AG09309 (cell line): ENCODE data around the gene MYOC.

Experiments
- DNase-seq: peaks from one replicate; pipeline ENCODE4 v3.0.0-alpha.2; 2010; ENCODE audit warnings: low read depth
- H3K4me3 ChIP-seq: 2 replicates; pipeline ENCODE4 v1.5.1; 2011; ENCODE audit warnings: mild to moderate bottlenecking, low read depth, low read length, moderate library complexity; ENCODE audit not compliant: control insufficient read depth
- CTCF ChIP-seq: IDR thresholded peaks from 2 replicates; pipeline ENCODE4 v1.5.1; 2011; ENCODE audit warnings: mild to moderate bottlenecking, low read depth, low read length, inconsistent platforms; ENCODE audit not compliant: insufficient read depth, control insufficient read depth; ENCODE audit errors: missing control alignments

The MYOC gene

DNA sequence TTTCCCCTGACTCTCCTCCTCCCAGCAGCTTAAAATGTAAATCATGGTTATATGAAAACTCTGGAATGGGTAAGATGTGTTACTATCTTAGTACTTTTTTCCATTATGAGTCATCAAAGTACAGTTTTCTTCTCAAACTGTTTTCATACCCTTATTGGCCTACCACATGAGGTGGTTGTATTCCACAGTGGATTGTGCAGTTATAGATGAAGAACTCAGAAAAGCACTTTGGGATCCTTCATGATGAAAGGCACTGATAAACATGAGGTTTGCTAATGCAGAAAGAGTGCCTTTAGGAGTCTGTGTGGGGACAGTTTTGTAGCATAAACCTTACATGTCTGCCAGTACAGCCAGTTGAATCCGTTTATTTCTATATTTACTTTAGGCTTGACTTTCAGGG lies 62.5 kb downstream of the MYOC start:
- TF ChIP-seq CTCF, result no peak
- no peak for DNase-seq
- H3K4me3 ChIP-seq, result no peak overlapping the region

- no peak overlapping the region for H3K4me3 ChIP-seq
- no peak for DNase-seq
- TF ChIP-seq CTCF, result no peak
Measured at GRCh38 chr1:171588230-171588629, 64.3 kb downstream of the MYOC start.

DNA sequence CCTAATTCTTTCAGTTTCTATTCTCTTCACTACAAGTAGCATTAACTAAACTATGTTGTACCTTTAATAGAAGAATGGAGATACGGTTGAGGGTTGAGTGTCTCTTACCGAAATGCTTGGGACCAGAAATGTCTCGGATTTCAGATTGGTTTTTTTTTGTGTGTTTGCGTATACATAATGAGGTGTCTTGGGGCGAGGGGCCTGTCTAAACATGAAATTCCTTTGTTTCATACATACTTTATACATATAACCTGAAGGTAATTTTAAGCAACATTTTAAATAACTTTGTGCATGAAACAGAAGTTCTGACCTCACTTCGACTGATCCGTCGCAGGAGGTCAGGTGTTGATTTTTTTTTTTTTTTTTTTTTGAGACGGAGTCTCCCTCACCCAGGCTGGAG lies 66.8 kb downstream of the MYOC start:
- no peak for TF ChIP-seq CTCF
- no peak for DNase-seq
- no peak overlapping the region for H3K4me3 ChIP-seq
